ENCODE measurements around the gene DYNLT5. TPM values are rescaled to one million over a fixed set of nuclear protein-coding genes. Genes with fewer than 3 reads are reported as not detected.

Gene DYNLT5
- 0.98 TPM for total RNA-seq

- no peaks in the 10 kb centered on the region for H3K9me3 ChIP-seq
- intact Hi-C loops (cut with DNase I): no loop called here
- H3K27ac ChIP-seq: no peak within 1 kb of the TSS
- no peak for TF ChIP-seq POLR2A (IDR thresholded peaks at IDR 0.05)
- no peak for TF ChIP-seq CTCF (IDR thresholded peaks at IDR 0.05)
- peak in 1 of 2 donors; percentile 29 for TF ChIP-seq POLR2AphosphoS5 (IDR thresholded peaks at IDR 0.05; ENCODE audit: insufficient read depth in 1 of 2, low read depth in 1 of 2)
- no peaks in the 10 kb centered on the region for H3K36me3 ChIP-seq
- peaks cover 14% of the 10 kb centered on the region for H3K4me1 ChIP-seq
- no peak for DNase-seq (ENCODE audit: extremely low spot score in 2 of 2)
- H3K4me3 ChIP-seq: peak within 1 kb of the TSS; percentile 43 to 53
- no peaks in the 10 kb centered on the region for H3K27me3 ChIP-seq
Observed at GRCh38 chr1:66752000-66752592, at the start of gene DYNLT5. Gene DYNLT5, plus strand, starts transcription at chr1:66752459. Its CDS starts 2,200 bp downstream, at chr1:66754659.

GRCh38 chr1:66704177-66704875, 47.9 kb upstream of the DYNLT5 start:
- DNase-seq (ENCODE audit: extremely low spot score in 2 of 2): no peak
- Histone ChIP-seq H3K27ac (peak overlapping the region; percentile 4), H3K27me3 (no peaks in the 10 kb centered on the region), H3K36me3 (no peaks in the 10 kb centered on the region), H3K9me3 (no peaks in the 10 kb centered on the region), H3K4me3 (no peak overlapping the region), H3K4me1 (no peaks in the 10 kb centered on the region)
- intact Hi-C loops (cut with DNase I): no loop called here
- TF ChIP-seq POLR2AphosphoS5 (IDR thresholded peaks at IDR 0.05; ENCODE audit: insufficient read depth in 1 of 2, low read depth in 1 of 2): no peak
- no peak for TF ChIP-seq POLR2A (IDR thresholded peaks at IDR 0.05)
- TF ChIP-seq CTCF (IDR thresholded peaks at IDR 0.05): no peak

GRCh38 chr1:66705110-66705509, 47.1 kb upstream of the DYNLT5 start:
- H3K9me3 ChIP-seq: no peaks in the 10 kb centered on the region
- peak overlapping the region; percentile 33 for H3K27ac ChIP-seq
- H3K4me1 ChIP-seq: no peaks in the 10 kb centered on the region
- no peaks in the 10 kb centered on the region for H3K27me3 ChIP-seq
- H3K36me3 ChIP-seq: no peaks in the 10 kb centered on the region
- no peak for DNase-seq (ENCODE audit: extremely low spot score in 2 of 2)
- TF ChIP-seq POLR2A (IDR thresholded peaks at IDR 0.05) (no peak), CTCF (IDR thresholded peaks at IDR 0.05) (no peak), POLR2AphosphoS5 (IDR thresholded peaks at IDR 0.05; ENCODE audit: insufficient read depth in 1 of 2, low read depth in 1 of 2) (no peak)
- H3K4me3 ChIP-seq: no peak overlapping the region
- intact Hi-C loops (cut with DNase I): no loop called here

- H3K27me3 ChIP-seq: no peaks in the 10 kb centered on the region
- DNase-seq (ENCODE audit: extremely low spot score in 2 of 2): no peak
- H3K4me1 ChIP-seq: no peaks in the 10 kb centered on the region
- H3K4me3 ChIP-seq: no peak overlapping the region
- no peak for TF ChIP-seq CTCF (IDR thresholded peaks at IDR 0.05)
- no peak for TF ChIP-seq POLR2A (IDR thresholded peaks at IDR 0.05)
- no peaks in the 10 kb centered on the region for H3K36me3 ChIP-seq
- no peaks in the 10 kb centered on the region for H3K9me3 ChIP-seq
- H3K27ac ChIP-seq: no peak overlapping the region
- intact Hi-C loops (cut with DNase I): no loop called here
Observed at GRCh38 chr1:66711420-66711819, 40.8 kb upstream of the DYNLT5 start.

GRCh38 chr1:66712839-66713238, 39.4 kb upstream of the DYNLT5 start:
- Histone ChIP-seq H3K27ac (no peak overlapping the region), H3K9me3 (no peaks in the 10 kb centered on the region), H3K27me3 (no peaks in the 10 kb centered on the region), H3K4me1 (no peaks in the 10 kb centered on the region), H3K4me3 (no peak overlapping the region), H3K36me3 (no peaks in the 10 kb centered on the region)
- TF ChIP-seq CTCF (IDR thresholded peaks at IDR 0.05) (no peak), POLR2AphosphoS5 (IDR thresholded peaks at IDR 0.05; ENCODE audit: insufficient read depth in 1 of 2, low read depth in 1 of 2) (no peak), POLR2A (IDR thresholded peaks at IDR 0.05) (no peak)
- intact Hi-C loops (cut with DNase I): no loop called here
- DNase-seq (ENCODE audit: extremely low spot score in 2 of 2): no peak

All from vagina (tissue), 2 donors.